C4-2B (cell line): ENCODE results near the gene MKLN1.

Source experiments
- CTCF ChIP-seq: fragments of 450-650 bp; conservative IDR thresholded peaks from 2 replicates; pipeline ENCODE4 v1.5.1; 2017; ENCODE audit warnings: mild to moderate bottlenecking
- ZFX ChIP-seq: fragments of 450-650 bp; IDR thresholded peaks from 2 replicates; pipeline ENCODE4 v1.6.1; 2017

GRCh38 chr7:131305152-131305551 lies 22.5 kb upstream of the MKLN1 start:
- TF ChIP-seq CTCF: no peak
- TF ChIP-seq ZFX: no peak
